ENCODE data around the gene OXTR.

DNA sequence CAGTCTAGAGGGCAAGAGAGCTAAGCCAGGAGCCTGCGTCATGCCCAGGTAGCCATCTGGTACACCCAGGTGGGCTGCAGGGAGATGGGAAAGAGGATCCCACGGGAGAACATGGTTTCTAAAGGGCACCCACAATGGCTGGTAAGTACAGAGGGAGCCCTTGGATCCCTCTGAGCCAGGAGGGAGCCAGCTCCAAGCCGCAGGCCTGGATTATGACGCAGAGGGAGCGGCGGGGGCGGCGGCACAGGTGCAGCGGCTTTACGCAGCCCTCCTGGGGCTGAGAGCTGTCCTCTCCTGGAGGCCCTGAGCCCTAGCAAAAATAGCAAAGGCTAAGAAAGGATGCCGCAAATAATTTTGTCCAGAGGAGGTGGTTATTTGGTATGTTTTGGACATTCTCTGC, 33.0 kb downstream of the OXTR start:
- TF ChIP-seq, protein P1, sequence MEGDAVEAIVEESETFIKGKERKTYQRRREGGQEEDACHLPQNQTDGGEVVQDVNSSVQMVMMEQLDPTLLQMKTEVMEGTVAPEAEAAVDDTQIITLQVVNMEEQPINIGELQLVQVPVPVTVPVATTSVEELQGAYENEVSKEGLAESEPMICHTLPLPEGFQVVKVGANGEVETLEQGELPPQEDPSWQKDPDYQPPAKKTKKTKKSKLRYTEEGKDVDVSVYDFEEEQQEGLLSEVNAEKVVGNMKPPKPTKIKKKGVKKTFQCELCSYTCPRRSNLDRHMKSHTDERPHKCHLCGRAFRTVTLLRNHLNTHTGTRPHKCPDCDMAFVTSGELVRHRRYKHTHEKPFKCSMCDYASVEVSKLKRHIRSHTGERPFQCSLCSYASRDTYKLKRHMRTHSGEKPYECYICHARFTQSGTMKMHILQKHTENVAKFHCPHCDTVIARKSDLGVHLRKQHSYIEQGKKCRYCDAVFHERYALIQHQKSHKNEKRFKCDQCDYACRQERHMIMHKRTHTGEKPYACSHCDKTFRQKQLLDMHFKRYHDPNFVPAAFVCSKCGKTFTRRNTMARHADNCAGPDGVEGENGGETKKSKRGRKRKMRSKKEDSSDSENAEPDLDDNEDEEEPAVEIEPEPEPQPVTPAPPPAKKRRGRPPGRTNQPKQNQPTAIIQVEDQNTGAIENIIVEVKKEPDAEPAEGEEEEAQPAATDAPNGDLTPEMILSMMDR (IDR thresholded peaks at IDR 0.05; ENCODE audit: low read length) = no peak
- TF ChIP-seq EZH2phosphoT487 (IDR thresholded peaks at IDR 0.05; ENCODE audit: low read length) = no peak
